ENCODE data around the gene EEF1E1.

GRCh38 chr6:8102122-8102958 is at the start of gene EEF1E1:
- TF ChIP-seq CTCF (IDR thresholded peaks at IDR 0.05) (no peak), POLR2A (IDR thresholded peaks at IDR 0.05) (peak in 1 of 2 donors; percentile 61)

All from thyroid gland (tissue), 4 donors.